Measurements from ENCODE around the gene AGBL4.

Gene AGBL4

GRCh38 chr1:48749068-48749467 is 1274.7 kb downstream of the AGBL4 start:
- TF ChIP-seq JUND (IDR thresholded peaks at IDR 0.05; ENCODE audit: low read depth): no peak
- in situ Hi-C loops (cut with HindIII; ENCODE audit: low pct_unique_long_range_greater_than_20kb, low sequenced_read_pairs): no loop called here
- no peak for DNase-seq (ENCODE audit: low read depth in 1 of 2, low spot score in 1 of 2)

- TF ChIP-seq JUND (IDR thresholded peaks at IDR 0.05; ENCODE audit: low read depth): no peak
- in situ Hi-C loops (cut with HindIII; ENCODE audit: low pct_unique_long_range_greater_than_20kb, low sequenced_read_pairs): no loop called here
- no peak for DNase-seq (ENCODE audit: low read depth in 1 of 2, low spot score in 1 of 2)
These were observed 1276.8 kb downstream of the AGBL4 start for GRCh38 chr1:48746906-48747305.

GRCh38 chr1:48744032-48744431 is 1279.7 kb downstream of the AGBL4 start:
- no peak for TF ChIP-seq JUND (IDR thresholded peaks at IDR 0.05; ENCODE audit: low read depth)
- in situ Hi-C loops (cut with HindIII; ENCODE audit: low pct_unique_long_range_greater_than_20kb, low sequenced_read_pairs): no loop called here

GRCh38 chr1:48743480-48743879 is 1280.3 kb downstream of the AGBL4 start:
- no peak for DNase-seq (ENCODE audit: low read depth in 1 of 2, low spot score in 1 of 2)
- in situ Hi-C loops (cut with HindIII; ENCODE audit: low pct_unique_long_range_greater_than_20kb, low sequenced_read_pairs): no loop called here
- TF ChIP-seq JUND (IDR thresholded peaks at IDR 0.05; ENCODE audit: low read depth): no peak

More at GRCh38 chr1:48744032-48744431, 1279.7 kb downstream of the AGBL4 start:
- DNase-seq (ENCODE audit: low read depth in 1 of 2, low spot score in 1 of 2): peak in 1 of 2 experiments; percentile 6

GRCh38 chr1:48741380-48741779 is 1282.4 kb downstream of the AGBL4 start:
- no peak for DNase-seq (ENCODE audit: low read depth in 1 of 2, low spot score in 1 of 2)
- in situ Hi-C loops (cut with HindIII; ENCODE audit: low pct_unique_long_range_greater_than_20kb, low sequenced_read_pairs): no loop called here
- TF ChIP-seq JUND (IDR thresholded peaks at IDR 0.05; ENCODE audit: low read depth): no peak

- no peak for TF ChIP-seq JUND (IDR thresholded peaks at IDR 0.05; ENCODE audit: low read depth)
- no peak for DNase-seq (ENCODE audit: low read depth in 1 of 2, low spot score in 1 of 2)
- in situ Hi-C loops (cut with HindIII; ENCODE audit: low pct_unique_long_range_greater_than_20kb, low sequenced_read_pairs): no loop called here
These were observed 1283.1 kb downstream of the AGBL4 start for GRCh38 chr1:48740621-48741020.

GRCh38 chr1:48739091-48739490 is 1284.7 kb downstream of the AGBL4 start:
- no peak for DNase-seq (ENCODE audit: low read depth in 1 of 2, low spot score in 1 of 2)
- TF ChIP-seq JUND (IDR thresholded peaks at IDR 0.05; ENCODE audit: low read depth): no peak
- in situ Hi-C loops (cut with HindIII; ENCODE audit: low pct_unique_long_range_greater_than_20kb, low sequenced_read_pairs): no loop called here

- in situ Hi-C loops (cut with HindIII; ENCODE audit: low pct_unique_long_range_greater_than_20kb, low sequenced_read_pairs): no loop called here
- DNase-seq (ENCODE audit: low read depth in 1 of 2, low spot score in 1 of 2): no peak
- no peak for TF ChIP-seq JUND (IDR thresholded peaks at IDR 0.05; ENCODE audit: low read depth)
These were observed 1285.4 kb downstream of the AGBL4 start for GRCh38 chr1:48738356-48738755.

GRCh38 chr1:48735796-48736195 is 1288.0 kb downstream of the AGBL4 start:
- no peak for DNase-seq (ENCODE audit: low read depth in 1 of 2, low spot score in 1 of 2)
- TF ChIP-seq JUND (IDR thresholded peaks at IDR 0.05; ENCODE audit: low read depth): no peak
- in situ Hi-C loops (cut with HindIII; ENCODE audit: low pct_unique_long_range_greater_than_20kb, low sequenced_read_pairs): no loop called here

- no peak for TF ChIP-seq JUND (IDR thresholded peaks at IDR 0.05; ENCODE audit: low read depth)
- no peak for DNase-seq (ENCODE audit: low read depth in 1 of 2, low spot score in 1 of 2)
- in situ Hi-C loops (cut with HindIII; ENCODE audit: low pct_unique_long_range_greater_than_20kb, low sequenced_read_pairs): no loop called here
These were observed 1293.4 kb downstream of the AGBL4 start for GRCh38 chr1:48730164-48730910.

GRCh38 chr1:48728584-48728983 is 1295.2 kb downstream of the AGBL4 start:
- DNase-seq (ENCODE audit: low read depth in 1 of 2, low spot score in 1 of 2): no peak
- in situ Hi-C loops (cut with HindIII; ENCODE audit: low pct_unique_long_range_greater_than_20kb, low sequenced_read_pairs): no loop called here
- TF ChIP-seq JUND (IDR thresholded peaks at IDR 0.05; ENCODE audit: low read depth): no peak

- in situ Hi-C loops (cut with HindIII; ENCODE audit: low pct_unique_long_range_greater_than_20kb, low sequenced_read_pairs): no loop called here
- TF ChIP-seq JUND (IDR thresholded peaks at IDR 0.05; ENCODE audit: low read depth): no peak
- no peak for DNase-seq (ENCODE audit: low read depth in 1 of 2, low spot score in 1 of 2)
These were observed 1297.1 kb downstream of the AGBL4 start for GRCh38 chr1:48726557-48727215.

- no peak for DNase-seq (ENCODE audit: low read depth in 1 of 2, low spot score in 1 of 2)
- in situ Hi-C loops (cut with HindIII; ENCODE audit: low pct_unique_long_range_greater_than_20kb, low sequenced_read_pairs): no loop called here
- TF ChIP-seq JUND (IDR thresholded peaks at IDR 0.05; ENCODE audit: low read depth): no peak
These were observed 1297.6 kb downstream of the AGBL4 start for GRCh38 chr1:48726139-48726538.

Measured in T47D (cell line).